Sigmoid colon (tissue), 4 donors: Measurements from ENCODE around the gene CNOT1.

ENCODE experiments used
- POLR2A ChIP-seq, 2 donors: fragments of 450-650 bp; IDR thresholded peaks; one replicate each; pipeline ENCODE4 v1.6.1; 2016; ENCODE audit warnings: antibody characterized with exemption in 2 of 2, mild to moderate bottlenecking in 2 of 2, moderate library complexity in 2 of 2
- POLR2AphosphoS5 ChIP-seq, 4 donors: sonication (generic); formaldehyde crosslinking; IDR thresholded peaks; one replicate each; pipeline ENCODE4 v1.6.1; 2017; ENCODE audit warnings: antibody characterized with exemption in 4 of 4
- TF ChIP-seq, protein P1 (sequence below), 4 experiments: fragments of 450-650 bp in 3 of 4; fragments of 200-600 bp in 1 of 4; IDR thresholded peaks; one replicate each; pipeline ENCODE4 v1.5.1; 2016 to 2019; ENCODE audit warnings: antibody characterized with exemption in 4 of 4, mild to moderate bottlenecking in 3 of 4, moderate library complexity in 2 of 4

DNA sequence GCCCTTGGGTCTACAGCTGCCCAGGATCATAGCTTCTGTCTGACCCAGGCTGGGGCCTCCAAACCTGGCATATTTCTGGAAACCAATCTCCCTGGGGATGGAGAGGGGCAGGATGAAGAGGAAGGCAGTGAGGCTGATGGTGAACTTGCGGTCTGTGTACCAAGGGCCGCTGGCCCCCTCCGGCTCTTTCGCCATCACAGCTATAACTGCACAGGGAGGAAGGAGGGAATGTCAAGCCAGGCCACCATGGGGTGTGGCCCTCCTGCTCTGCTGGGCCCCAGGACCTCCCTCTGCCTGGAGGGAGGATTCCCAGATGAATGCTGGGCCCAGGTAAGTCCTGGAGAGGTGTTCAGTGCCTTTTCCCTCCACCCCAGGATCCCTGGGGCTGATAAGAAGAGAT lies 48.6 kb upstream of the CNOT1 start:
- TF ChIP-seq, protein P1, sequence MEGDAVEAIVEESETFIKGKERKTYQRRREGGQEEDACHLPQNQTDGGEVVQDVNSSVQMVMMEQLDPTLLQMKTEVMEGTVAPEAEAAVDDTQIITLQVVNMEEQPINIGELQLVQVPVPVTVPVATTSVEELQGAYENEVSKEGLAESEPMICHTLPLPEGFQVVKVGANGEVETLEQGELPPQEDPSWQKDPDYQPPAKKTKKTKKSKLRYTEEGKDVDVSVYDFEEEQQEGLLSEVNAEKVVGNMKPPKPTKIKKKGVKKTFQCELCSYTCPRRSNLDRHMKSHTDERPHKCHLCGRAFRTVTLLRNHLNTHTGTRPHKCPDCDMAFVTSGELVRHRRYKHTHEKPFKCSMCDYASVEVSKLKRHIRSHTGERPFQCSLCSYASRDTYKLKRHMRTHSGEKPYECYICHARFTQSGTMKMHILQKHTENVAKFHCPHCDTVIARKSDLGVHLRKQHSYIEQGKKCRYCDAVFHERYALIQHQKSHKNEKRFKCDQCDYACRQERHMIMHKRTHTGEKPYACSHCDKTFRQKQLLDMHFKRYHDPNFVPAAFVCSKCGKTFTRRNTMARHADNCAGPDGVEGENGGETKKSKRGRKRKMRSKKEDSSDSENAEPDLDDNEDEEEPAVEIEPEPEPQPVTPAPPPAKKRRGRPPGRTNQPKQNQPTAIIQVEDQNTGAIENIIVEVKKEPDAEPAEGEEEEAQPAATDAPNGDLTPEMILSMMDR (IDR thresholded peaks at IDR 0.05) = no peak
- TF ChIP-seq POLR2A (IDR thresholded peaks at IDR 0.05) = no peak
- TF ChIP-seq POLR2AphosphoS5 (IDR thresholded peaks at IDR 0.05) = no peak
